CD4-positive, alpha-beta T cell treated with Interleukin-2 at 100 ng/mL for 4 hours (primary cell): ENCODE data around the gene GLDC.
"Not testable (repeated sequence)": the region's sequence is repeated elsewhere in the genome, so short reads cannot be mapped to it uniquely, and the experiment has no call there.

ENCODE experiments used
- DNase-seq: peaks from one replicate; pipeline ENCODE4 v3.0.0-alpha.2; 2020; ENCODE audit warnings: low spot score

The GLDC gene

GRCh38 chr9:6664204-6664680 lies 18.7 kb upstream of the GLDC start:
- DNase-seq = no peak

GRCh38 chr9:6660512-6660911 lies 15.0 kb upstream of the GLDC start:
- DNase-seq = no peak

DNA sequence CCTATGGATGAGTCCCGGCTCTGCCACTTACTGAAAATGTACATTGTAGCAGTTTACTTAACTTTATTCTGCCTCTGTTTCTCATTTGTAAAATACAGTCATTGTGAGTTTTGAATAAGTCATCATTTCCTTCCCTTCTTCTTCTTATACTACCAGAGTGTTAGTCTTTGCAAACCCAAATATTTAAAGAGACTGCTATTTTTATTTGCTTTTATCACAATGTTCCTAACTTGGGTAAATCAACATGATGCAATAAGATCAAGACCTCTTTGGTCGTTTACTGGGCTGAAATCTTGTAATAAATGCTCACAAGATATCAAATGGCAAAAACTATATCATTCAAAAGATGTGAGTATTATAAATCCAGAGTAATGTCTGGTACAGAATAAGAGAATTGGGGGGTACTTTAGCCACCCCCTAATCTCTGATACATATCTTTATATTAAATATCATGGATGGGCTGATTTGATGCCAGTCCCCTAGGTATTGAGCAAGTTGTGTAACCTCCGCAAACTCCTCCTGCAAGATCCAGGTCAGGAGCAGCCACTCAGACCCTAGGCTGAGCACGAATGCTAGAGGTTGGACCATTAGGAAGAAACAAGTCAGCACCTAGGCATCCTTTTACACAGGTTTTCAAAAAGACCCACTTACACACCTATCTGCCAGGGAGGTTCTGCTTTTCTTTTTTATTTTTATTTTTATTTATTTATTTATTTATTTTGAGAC lies 13.3 kb upstream of the GLDC start:
- DNase-seq = no peak

GRCh38 chr9:6656614-6657300 lies 11.2 kb upstream of the GLDC start:
- no peak for DNase-seq

DNA sequence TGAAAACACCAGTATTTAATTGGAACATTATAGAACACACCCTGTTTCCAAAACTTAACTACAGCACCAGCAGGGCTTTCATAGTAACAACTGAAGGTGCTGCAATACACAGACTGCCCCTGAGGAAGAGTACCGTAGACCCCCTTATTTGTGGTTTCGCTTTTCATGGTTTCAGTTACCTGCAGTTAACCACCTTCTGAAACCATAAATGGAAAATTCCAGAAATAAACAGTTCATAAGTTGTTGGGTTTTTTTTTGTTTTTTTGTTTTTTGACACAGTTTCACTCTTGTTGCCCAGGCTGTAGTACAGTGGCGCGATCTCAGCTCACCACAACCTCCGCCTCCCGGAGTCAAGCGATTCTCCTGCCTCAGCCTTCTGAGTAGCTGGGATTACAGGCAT lies 9.5 kb upstream of the GLDC start:
- no peak for DNase-seq

- no peak for DNase-seq
Observed at GRCh38 chr9:6646293-6646636, 736 bp upstream of the GLDC start.

GRCh38 chr9:6645105-6645354 lies 499 bp downstream of the GLDC start:
- DNase-seq = not testable (repeated sequence)

- no peak for DNase-seq
Observed at GRCh38 chr9:6644346-6645104, 1.0 kb downstream of the GLDC start.

- no peak for DNase-seq
Observed at GRCh38 chr9:6641961-6642360, 3.6 kb downstream of the GLDC start.

DNA sequence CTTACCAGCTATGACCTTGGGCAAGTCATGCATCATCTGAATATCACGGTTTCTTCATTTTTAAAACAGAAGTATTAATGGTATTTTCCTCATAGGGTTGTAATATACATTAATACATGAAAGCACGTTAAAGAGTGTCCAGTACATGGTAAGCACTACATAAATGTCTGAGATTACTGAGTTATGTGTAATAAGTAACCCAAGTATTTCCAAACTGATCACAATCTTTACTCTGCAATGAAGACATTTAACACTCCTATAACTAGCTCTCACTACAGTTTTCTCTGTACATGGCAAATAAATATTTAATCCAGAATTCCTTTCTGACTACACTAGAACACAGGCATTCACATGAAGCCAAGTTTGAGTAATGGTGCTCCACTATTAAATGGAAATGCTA lies 4.0 kb downstream of the GLDC start:
- no peak for DNase-seq

DNA sequence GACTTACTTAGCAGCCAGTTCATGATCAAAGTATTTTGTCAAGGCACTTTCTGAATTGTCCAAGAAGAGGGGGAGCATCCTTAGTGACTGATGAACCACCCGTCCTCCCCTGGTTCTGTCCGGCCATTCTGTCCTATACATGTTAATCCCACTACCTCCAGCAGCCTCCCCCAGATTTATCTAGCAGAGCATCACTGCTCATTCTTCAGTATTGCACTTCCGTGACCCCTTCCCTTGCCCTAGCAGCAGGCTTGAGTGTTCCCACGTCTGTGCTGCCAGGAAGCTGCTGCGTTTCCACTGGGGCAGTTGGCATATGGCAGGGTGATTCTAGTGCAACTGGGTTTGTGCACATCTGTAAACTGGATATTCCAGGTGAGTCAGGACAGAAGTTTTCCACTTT lies 4.5 kb downstream of the GLDC start:
- DNase-seq = no peak

DNA sequence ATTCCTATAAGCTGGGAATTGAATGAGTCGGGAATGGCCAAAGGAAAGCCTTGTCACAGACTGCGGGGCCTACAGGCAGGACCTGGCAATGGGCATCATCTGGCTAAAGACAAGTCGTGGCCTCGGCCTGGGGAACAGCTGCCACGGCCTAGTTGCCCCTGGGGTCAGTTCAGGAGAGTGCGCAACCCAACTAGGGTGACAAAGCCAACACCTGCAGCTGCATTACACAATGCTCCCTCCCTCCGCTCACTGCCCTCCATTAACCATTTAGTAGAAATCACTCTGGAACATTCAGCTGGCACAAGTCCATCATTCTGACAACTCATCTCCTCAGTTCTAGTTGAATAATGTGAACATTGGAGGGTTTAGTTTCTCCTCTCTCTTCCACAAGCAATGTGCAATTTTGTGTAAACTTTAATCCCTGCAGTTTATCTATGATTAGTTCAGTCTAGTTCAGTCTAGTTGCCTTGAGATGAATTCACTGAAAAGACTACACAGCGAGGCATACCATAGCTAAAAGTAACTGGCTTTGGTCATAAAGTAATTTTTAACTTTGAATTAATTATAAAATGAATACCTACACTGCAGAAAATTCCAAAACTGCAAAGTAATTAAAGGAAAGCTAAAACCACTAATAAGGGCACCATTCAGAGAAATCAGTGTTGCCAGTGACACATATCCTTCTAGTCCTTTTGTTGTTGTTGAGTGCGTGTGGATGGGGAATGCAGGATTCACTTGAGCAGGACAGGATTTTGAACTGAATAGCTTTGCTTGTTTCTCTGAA lies 5.1 kb downstream of the GLDC start:
- DNase-seq = no peak

DNA sequence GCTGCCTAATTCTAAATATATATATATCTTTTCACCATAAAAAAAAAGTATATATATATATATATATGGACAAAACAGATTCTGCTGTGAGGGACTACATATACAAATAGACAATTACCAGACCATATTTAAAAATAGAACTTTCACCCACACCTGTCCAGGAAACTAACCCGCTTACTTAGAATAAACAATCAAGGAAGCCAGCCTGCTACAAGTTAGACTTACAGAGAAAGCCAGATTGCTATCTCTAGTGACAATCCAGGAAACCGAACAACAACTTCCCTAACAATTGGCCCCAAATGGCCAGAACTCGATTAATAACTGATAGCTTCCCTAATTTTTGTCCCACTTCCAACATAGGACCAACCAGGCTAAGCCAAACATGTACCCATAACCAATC lies 5.9 kb downstream of the GLDC start:
- DNase-seq = no peak

GRCh38 chr9:6634444-6634843 lies 11.1 kb downstream of the GLDC start:
- no peak for DNase-seq

GRCh38 chr9:6633378-6633777 lies 12.2 kb downstream of the GLDC start:
- no peak for DNase-seq

- DNase-seq = no peak
Observed at GRCh38 chr9:6632516-6633183, 12.9 kb downstream of the GLDC start.

DNA sequence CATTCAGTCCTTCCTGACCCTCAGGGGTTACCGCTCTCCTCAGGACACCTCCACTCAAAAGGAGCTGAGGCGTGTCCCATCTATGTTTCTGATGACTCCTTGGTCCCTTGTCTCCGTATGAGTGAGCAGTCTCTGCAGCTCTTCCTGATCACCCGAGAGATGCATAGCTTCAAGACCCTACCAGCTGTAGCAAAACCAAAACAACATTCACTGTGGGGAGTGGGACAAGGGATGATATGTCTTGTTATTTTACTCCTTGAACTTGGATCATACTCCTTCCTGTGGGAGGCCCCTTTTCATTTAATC lies 14.4 kb downstream of the GLDC start:
- no peak for DNase-seq

DNA sequence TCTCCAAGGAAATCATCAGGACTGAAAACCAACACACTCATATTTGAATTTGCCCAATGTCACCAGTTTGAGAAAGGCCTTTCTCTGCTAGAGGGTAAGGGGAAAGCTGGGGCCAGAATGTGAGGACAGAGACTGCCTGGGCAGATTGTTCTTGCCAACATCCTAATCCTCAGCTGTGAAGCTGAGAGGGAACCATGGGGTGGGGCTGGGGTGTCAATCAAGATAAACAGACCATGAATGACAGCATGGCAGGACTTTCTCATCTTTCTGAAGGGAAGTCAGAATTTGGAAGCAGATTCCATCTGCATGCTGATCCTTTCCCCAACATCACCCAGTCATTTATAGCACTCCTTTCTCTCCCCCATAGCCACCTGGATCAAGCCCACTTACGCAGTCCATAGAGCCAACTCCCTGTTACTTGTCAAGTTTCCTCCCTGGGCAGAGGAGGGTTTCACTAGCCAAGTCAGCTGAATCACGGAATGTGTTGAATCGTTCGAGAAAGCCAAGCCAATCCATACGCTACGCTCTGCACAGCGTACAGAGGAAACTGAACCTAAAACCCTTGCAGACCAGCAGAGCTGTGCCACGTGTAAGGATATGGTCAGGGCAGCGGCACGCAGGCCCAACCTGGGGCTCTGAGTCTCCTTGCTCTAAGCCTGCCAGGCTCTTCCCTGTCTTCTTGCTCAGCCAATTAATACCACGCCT lies 14.9 kb downstream of the GLDC start:
- DNase-seq = no peak

- no peak for DNase-seq
Observed at GRCh38 chr9:6628704-6629103, 16.8 kb downstream of the GLDC start.

GRCh38 chr9:6625363-6625762 lies 20.2 kb downstream of the GLDC start:
- DNase-seq = no peak

DNA sequence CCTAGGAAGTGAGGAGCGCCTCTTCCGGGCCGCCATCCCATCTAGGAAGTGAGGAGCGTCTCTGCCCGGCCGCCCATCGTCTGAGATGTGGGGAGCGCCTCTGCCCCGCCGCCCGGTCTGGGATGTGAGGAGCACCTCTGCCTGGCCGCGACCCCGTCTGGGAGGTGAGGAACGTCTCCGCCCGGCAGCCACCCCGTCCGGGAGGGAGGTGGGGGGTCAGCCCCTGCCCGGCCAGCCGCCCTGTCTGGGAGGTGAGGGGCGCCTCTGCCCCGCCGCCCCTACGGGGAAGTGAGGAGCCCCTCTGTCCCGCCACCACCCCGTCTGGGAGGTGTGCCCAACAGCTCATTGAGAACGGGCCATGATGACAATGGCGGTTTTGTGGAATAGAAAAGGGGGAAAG lies 22.7 kb downstream of the GLDC start:
- not testable (repeated sequence) for DNase-seq

DNA sequence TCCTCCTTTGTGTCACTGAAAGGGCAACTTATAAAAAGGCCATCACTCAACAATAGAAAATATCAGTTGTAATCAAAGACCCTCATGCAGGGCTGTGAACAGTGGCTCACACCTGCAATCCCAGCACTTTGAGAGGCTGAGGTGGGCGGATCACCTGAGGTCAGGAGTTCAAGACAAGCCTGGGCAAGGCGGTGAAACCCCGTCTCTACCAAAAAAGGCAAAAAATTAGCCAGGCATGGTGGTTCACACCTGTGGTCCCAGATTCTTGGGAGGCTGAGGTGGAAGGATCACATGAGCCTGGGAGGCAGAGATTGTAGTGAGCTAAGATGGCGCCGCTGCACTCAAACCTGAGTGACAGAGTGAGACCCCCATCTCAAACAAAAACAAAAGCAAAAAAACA lies 24.7 kb downstream of the GLDC start:
- no peak for DNase-seq
